Astrocyte (in vitro differentiated cells and primary cell): ENCODE results near the gene METTL26. TPM values are rescaled to one million over a fixed set of nuclear protein-coding genes. Genes with fewer than 3 reads are reported as not detected.
A peak's percentile ranks its signal among the peaks of the same experiment; 100 is the strongest.
"Not testable (repeated sequence)": the region's sequence is repeated elsewhere in the genome, so short reads cannot be mapped to it uniquely, and the experiment has no call there.

ENCODE experiments used
- DNase-seq: peaks from one replicate; pipeline ENCODE4 v3.0.0-alpha.2; 2010; ENCODE audit warnings: low read depth
- FAIRE-seq: peaks from 2 replicates; lab custom pipeline; 2011; peaks lifted over from hg19 to GRCh38; lab: Jason Lieb, UNC
- H2AFZ ChIP-seq: 2 replicates; pipeline ENCODE4 v1.6.0; 2012; ENCODE audit warnings: low read depth, low read length, inconsistent platforms
- H3K27ac ChIP-seq: 2 replicates; pipeline ENCODE4 v1.5.1; 2011; ENCODE audit warnings: low read depth, low read length, inconsistent platforms
- H3K27me3 ChIP-seq: 2 replicates; pipeline ENCODE4 v1.6.0; 2011; ENCODE audit warnings: low read length, inconsistent platforms; ENCODE audit not compliant: insufficient read depth
- H3K36me3 ChIP-seq: 2 replicates; pipeline ENCODE4 v1.5.1; 2011; ENCODE audit warnings: low read length, inconsistent platforms; ENCODE audit not compliant: insufficient read depth
- H3K4me1 ChIP-seq: 2 replicates; pipeline ENCODE4 v1.5.1; 2011; ENCODE audit warnings: low read length, inconsistent platforms; ENCODE audit not compliant: insufficient read depth
- H3K4me2 ChIP-seq: 2 replicates; pipeline ENCODE4 v1.6.0; 2012; ENCODE audit warnings: low read length, inconsistent platforms
- H3K4me3 ChIP-seq: 2 replicates; pipeline ENCODE4 v1.5.1; 2011; ENCODE audit warnings: low read depth, mild to moderate bottlenecking, low read length, inconsistent platforms; ENCODE audit not compliant: insufficient read depth
- H3K79me2 ChIP-seq: 2 replicates; pipeline ENCODE4 v1.6.0; 2012; ENCODE audit warnings: mild to moderate bottlenecking, low read length, inconsistent platforms; ENCODE audit not compliant: insufficient read depth
- H3K9ac ChIP-seq: 2 replicates; pipeline ENCODE4 v1.6.0; 2012; ENCODE audit warnings: mild to moderate bottlenecking, low read length, inconsistent platforms
- H3K9me3 ChIP-seq: 2 replicates; pipeline ENCODE4 v1.5.1; 2012; ENCODE audit warnings: low read depth, mild to moderate bottlenecking, low read length, inconsistent platforms; ENCODE audit not compliant: insufficient read depth
- H4K20me1 ChIP-seq: 2 replicates; pipeline ENCODE4 v1.6.0; 2012; ENCODE audit warnings: low read length, inconsistent platforms; ENCODE audit not compliant: insufficient read depth
- H3K27ac Mint-ChIP-seq: one replicate; pipeline ENCODE4 v1.8.0; 2021; ENCODE audit warnings: mild to moderate bottlenecking, mixed read lengths; ENCODE audit not compliant: unreplicated experiment
- H3K27me3 Mint-ChIP-seq: one replicate; pipeline ENCODE4 v1.8.0; 2021; ENCODE audit warnings: low read depth, mixed read lengths; ENCODE audit not compliant: unreplicated experiment
- H3K36me3 Mint-ChIP-seq: one replicate; pipeline ENCODE4 v1.8.0; 2021; ENCODE audit warnings: low read depth, mixed read lengths; ENCODE audit not compliant: unreplicated experiment
- H3K4me1 Mint-ChIP-seq: one replicate; pipeline ENCODE4 v1.8.0; 2021; ENCODE audit warnings: low read depth, mixed read lengths; ENCODE audit not compliant: unreplicated experiment
- H3K4me3 Mint-ChIP-seq: one replicate; pipeline ENCODE4 v1.8.0; 2021; ENCODE audit warnings: mild to moderate bottlenecking, moderate library complexity, mixed read lengths; ENCODE audit not compliant: unreplicated experiment
- H3K9me3 Mint-ChIP-seq: one replicate; pipeline ENCODE4 v1.8.0; 2021; ENCODE audit warnings: mild to moderate bottlenecking, mixed read lengths; ENCODE audit not compliant: unreplicated experiment
- EZH2 ChIP-seq: IDR thresholded peaks from 2 replicates; pipeline ENCODE4 v1.6.1; 2012; ENCODE audit warnings: mild to moderate bottlenecking, low read length, inconsistent platforms; ENCODE audit not compliant: insufficient read depth
- total RNA-seq: library from RNA; stranded (reverse); gene quantifications from 2 replicates; pipeline ENCODE4 v1.2.1, GENCODE V29; 2021
- TF ChIP-seq, protein P1 (sequence below): IDR thresholded peaks from 2 replicates; pipeline ENCODE4 v1.5.1; 2011; ENCODE audit warnings: low read depth, mild to moderate bottlenecking, inconsistent platforms, low read length, moderate library complexity; ENCODE audit not compliant: insufficient read depth

The METTL26 gene
- total RNA-seq, 1 donor from 2014 or later: 56.4 TPM

DNA sequence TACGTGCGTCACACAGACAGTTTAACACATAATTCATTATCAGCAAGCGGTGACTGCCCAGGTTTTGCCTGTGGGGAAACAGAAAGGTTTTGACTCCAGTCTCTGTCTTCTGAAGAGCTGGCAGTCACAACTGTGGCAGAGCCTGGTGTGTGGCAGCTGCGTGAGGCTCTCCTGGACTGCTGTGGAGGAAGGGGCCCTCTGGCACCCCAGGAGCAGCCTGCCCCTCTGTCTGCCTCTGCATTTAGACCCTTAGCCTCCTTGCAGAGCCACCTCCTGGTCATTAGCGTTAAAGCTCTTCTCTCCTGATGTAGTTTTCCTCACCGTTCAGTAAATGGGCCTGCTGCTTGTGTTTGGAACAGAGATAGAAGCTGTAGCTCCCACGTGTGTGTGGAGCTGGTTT is 35.3 kb downstream of the METTL26 start:
- H3K4me1 Mint-ChIP-seq: no peaks in the 10 kb centered on the region
- no peaks in the 10 kb centered on the region for H3K36me3 ChIP-seq
- no peak for FAIRE-seq

DNA sequence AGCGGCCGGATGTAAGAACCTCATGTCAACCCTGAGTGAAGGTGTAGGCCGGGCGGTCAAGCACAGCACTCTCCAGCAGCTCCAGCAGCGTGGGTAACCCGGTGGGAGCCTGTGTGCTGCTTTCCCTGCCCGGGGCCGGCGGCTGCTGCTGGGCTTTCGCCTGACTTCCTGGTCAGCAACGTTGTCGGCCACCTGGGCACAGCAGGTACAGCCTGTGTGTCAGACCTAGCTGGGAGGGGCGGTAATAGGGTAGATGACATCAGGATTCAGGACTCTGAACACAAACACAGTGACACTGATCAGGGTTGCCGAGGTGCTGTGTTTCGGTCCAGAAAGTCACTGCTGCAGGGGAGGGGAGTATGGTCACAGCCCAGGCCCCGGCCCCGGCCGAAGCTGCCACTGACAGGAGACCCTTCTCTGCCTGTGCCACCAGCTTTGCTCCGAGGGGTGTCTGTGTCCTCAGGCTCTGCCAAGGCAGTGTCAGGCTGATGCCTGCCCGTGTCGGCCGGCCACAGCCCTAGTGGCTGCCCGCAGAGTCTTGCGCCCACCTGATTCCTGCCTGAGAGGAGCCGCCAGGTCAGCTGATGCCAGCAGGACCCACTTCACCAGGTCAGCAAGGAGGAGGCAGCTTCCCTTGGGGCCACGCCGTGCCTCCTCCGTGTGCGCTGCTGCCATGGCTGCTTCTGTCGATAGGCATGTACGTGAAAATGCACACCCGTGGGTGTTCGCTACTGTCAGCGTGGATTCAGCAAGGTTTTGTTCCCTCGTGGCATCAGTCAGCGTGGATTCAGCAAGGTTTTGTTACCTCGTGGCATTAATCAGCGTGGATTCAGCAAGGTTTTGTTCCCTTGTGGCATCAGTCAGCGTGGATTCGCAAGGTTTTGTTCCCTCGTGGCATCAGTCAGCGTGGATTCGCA is 37.0 kb downstream of the METTL26 start:
- no peak for FAIRE-seq
- Histone ChIP-seq H4K20me1 (peaks cover 65% of the 10 kb centered on the region), H3K9me3 (no peaks in the 10 kb centered on the region), H2AFZ (no peak overlapping the region), H3K79me2 (peaks cover 42% of the 10 kb centered on the region), H3K4me2 (no peak overlapping the region), H3K27ac (no peak overlapping the region), H3K4me1 (no peaks in the 10 kb centered on the region), H3K4me3 (no peak overlapping the region), H3K27me3 (no peaks in the 10 kb centered on the region), H3K9ac (no peak overlapping the region), H3K36me3 (no peaks in the 10 kb centered on the region)
- no peak for TF ChIP-seq EZH2
- TF ChIP-seq, protein P1, sequence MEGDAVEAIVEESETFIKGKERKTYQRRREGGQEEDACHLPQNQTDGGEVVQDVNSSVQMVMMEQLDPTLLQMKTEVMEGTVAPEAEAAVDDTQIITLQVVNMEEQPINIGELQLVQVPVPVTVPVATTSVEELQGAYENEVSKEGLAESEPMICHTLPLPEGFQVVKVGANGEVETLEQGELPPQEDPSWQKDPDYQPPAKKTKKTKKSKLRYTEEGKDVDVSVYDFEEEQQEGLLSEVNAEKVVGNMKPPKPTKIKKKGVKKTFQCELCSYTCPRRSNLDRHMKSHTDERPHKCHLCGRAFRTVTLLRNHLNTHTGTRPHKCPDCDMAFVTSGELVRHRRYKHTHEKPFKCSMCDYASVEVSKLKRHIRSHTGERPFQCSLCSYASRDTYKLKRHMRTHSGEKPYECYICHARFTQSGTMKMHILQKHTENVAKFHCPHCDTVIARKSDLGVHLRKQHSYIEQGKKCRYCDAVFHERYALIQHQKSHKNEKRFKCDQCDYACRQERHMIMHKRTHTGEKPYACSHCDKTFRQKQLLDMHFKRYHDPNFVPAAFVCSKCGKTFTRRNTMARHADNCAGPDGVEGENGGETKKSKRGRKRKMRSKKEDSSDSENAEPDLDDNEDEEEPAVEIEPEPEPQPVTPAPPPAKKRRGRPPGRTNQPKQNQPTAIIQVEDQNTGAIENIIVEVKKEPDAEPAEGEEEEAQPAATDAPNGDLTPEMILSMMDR: no peak
- H3K27me3 Mint-ChIP-seq: no peaks in the 10 kb centered on the region
- no peak for DNase-seq
- no peak overlapping the region for H3K4me3 Mint-ChIP-seq
- H3K36me3 Mint-ChIP-seq: peaks cover 13% of the 10 kb centered on the region
- H3K27ac Mint-ChIP-seq: no peak overlapping the region
- H3K4me1 Mint-ChIP-seq: no peaks in the 10 kb centered on the region
- H3K9me3 Mint-ChIP-seq: no peaks in the 10 kb centered on the region

More for the DNA sequence above, 35.3 kb downstream of the METTL26 start:
- H3K4me2 ChIP-seq: no peak overlapping the region
- peaks cover 38% of the 10 kb centered on the region for H3K79me2 ChIP-seq
- H3K27ac Mint-ChIP-seq: no peak overlapping the region
- H3K4me3 ChIP-seq: no peak overlapping the region
- TF ChIP-seq EZH2: no peak
- TF ChIP-seq, protein P1: peak; percentile 12
- H3K27me3 Mint-ChIP-seq: no peaks in the 10 kb centered on the region
- no peaks in the 10 kb centered on the region for H3K27me3 ChIP-seq
- no peaks in the 10 kb centered on the region for H3K4me1 ChIP-seq
- no peak overlapping the region for H3K9ac ChIP-seq
- peaks cover 9% of the 10 kb centered on the region for H3K9me3 Mint-ChIP-seq
- H3K4me3 Mint-ChIP-seq: no peak overlapping the region
- H3K27ac ChIP-seq: no peak overlapping the region
- no peaks in the 10 kb centered on the region for H3K9me3 ChIP-seq
- peaks cover 63% of the 10 kb centered on the region for H4K20me1 ChIP-seq
- peaks cover 14% of the 10 kb centered on the region for H3K36me3 Mint-ChIP-seq
- H2AFZ ChIP-seq: no peak overlapping the region
- DNase-seq: no peak

DNA sequence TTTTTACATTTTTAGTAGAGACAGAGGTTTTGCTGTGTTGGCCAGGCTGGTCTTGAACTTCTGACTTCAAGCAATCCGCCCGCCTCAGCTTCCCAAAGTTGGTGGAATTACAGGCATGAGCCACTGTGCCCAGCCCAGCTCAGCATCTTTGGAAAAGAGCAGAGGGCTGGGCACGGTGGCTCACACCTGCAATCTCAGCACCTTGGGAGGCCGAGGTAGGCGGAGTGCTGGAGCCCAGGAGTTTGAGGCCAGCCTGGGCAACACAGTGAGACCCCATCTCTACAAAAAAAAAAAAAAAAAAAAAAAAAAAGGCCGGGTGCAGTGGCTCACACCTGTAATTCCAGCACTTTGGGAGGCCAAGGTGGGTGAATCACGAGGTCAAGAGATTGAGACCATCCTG is 38.5 kb downstream of the METTL26 start:
- not testable (repeated sequence) for H3K4me1 Mint-ChIP-seq, H3K27ac Mint-ChIP-seq, H2AFZ ChIP-seq, H3K27me3 ChIP-seq, DNase-seq, FAIRE-seq, H3K9ac ChIP-seq, H3K4me2 ChIP-seq, H3K9me3 ChIP-seq, H3K4me3 Mint-ChIP-seq, H3K9me3 Mint-ChIP-seq, H3K27ac ChIP-seq, H3K27me3 Mint-ChIP-seq, H3K4me1 ChIP-seq, H3K36me3 ChIP-seq, H3K4me3 ChIP-seq
- Histone ChIP-seq H3K79me2 (peaks cover 52% of the 10 kb centered on the region), H4K20me1 (peaks cover 67% of the 10 kb centered on the region)
- H3K36me3 Mint-ChIP-seq: peaks cover 13% of the 10 kb centered on the region
